IMR-90 (cell line): ENCODE measurements around the gene DPAGT1. TPM values are rescaled to one million over a fixed set of nuclear protein-coding genes. Genes with fewer than 3 reads are reported as not detected.

Experiments used
- ATAC-seq: fragments of 200-7000 bp; cut with Tn5 transposase; 2 replicates; pipeline ENCODE4 v1.9.1; 2020; ENCODE audit warnings: low read depth, mild to moderate bottlenecking, moderate library complexity
- BruUV-seq: library from RNA; stranded (reverse); fragments of 400-500 nt; replicated peaks from 2 replicates; lab custom pipeline; 2021; lab: Mats Ljungman, UMichigan
- CTCF ChIA-PET: fragments of 300-600 bp; formaldehyde crosslinking; extraction: SDS; loops from one replicate; lab custom pipeline; 2021; ENCODE audit warnings: antibody characterized with exemption; lab: Yijun Ruan, JAX
- POLR2A ChIA-PET: fragments of 300-600 bp; sonication (Branson Sonifier 250); formaldehyde crosslinking; loops from one replicate; lab custom pipeline; 2022; ENCODE audit warnings: antibody characterized with exemption; ENCODE audit not compliant: unreplicated experiment; lab: Charles Lee
- DNase-seq: peaks from one replicate; pipeline ENCODE4 v3.0.0; 2013
- H2AFZ ChIP-seq: replicated peaks from 2 replicates; pipeline ENCODE3; 2013; ENCODE audit warnings: low read length, mild to moderate bottlenecking; ENCODE audit not compliant: poor library complexity
- H2AK5ac ChIP-seq: 2 replicates; pipeline ENCODE4 v1.6.1; 2013; ENCODE audit warnings: low read depth, low read length, inconsistent platforms
- H2AK9ac ChIP-seq: replicated peaks from 2 replicates; pipeline ENCODE3; 2013; ENCODE audit warnings: mild to moderate bottlenecking, low read depth, low read length, moderate library complexity; ENCODE audit not compliant: poor library complexity
- H2BK120ac ChIP-seq: 2 replicates; pipeline ENCODE4 v1.6.1; 2013; ENCODE audit warnings: low read depth, low read length, inconsistent platforms
- H2BK15ac ChIP-seq: 3 replicates; pipeline ENCODE4 v1.6.1; 2013; ENCODE audit warnings: low read depth, low read length, inconsistent platforms
- H2BK20ac ChIP-seq: 2 replicates; pipeline ENCODE4 v1.6.1; 2013; ENCODE audit warnings: low read depth, mild to moderate bottlenecking, inconsistent platforms, low read length, moderate library complexity
- H2BK5ac ChIP-seq: 2 replicates; pipeline ENCODE4 v1.6.1; 2013; ENCODE audit warnings: mild to moderate bottlenecking, low read depth, low read length, inconsistent platforms; ENCODE audit not compliant: poor library complexity, severe bottlenecking
- H3K14ac ChIP-seq: replicated peaks from 2 replicates; pipeline ENCODE4 v1.6.1; 2013; ENCODE audit warnings: low read depth, low read length, inconsistent platforms
- H3K18ac ChIP-seq: 2 replicates; pipeline ENCODE4 v1.6.1; 2013; ENCODE audit warnings: low read depth, low read length, control low read depth
- H3K23ac ChIP-seq: 2 replicates; pipeline ENCODE4 v1.6.1; 2013; ENCODE audit warnings: low read depth, low read length, inconsistent platforms
- H3K27ac ChIP-seq: 2 replicates; pipeline ENCODE4 v1.5.1; 2013; ENCODE audit warnings: mild to moderate bottlenecking, control low read depth, low read length; ENCODE audit not compliant: insufficient read depth
- H3K27me3 ChIP-seq: 2 replicates; pipeline ENCODE4 v1.6.1; 2013; ENCODE audit warnings: low read length; ENCODE audit not compliant: control insufficient read depth, insufficient read depth
- H3K36me3 ChIP-seq: 2 replicates; pipeline ENCODE4 v1.6.1; 2013; ENCODE audit warnings: low read length, mixed read lengths; ENCODE audit not compliant: control insufficient read depth, insufficient read depth
- H3K4ac ChIP-seq: 2 replicates; pipeline ENCODE4 v1.6.1; 2013; ENCODE audit warnings: low read depth, low read length, inconsistent platforms
- H3K4me1 ChIP-seq: 2 replicates; pipeline ENCODE4 v1.6.1; 2013; ENCODE audit warnings: low read length, mixed read lengths; ENCODE audit not compliant: control insufficient read depth, insufficient read depth
- H3K4me2 ChIP-seq: 2 replicates; pipeline ENCODE4 v1.6.1; 2013; ENCODE audit warnings: low read depth, mild to moderate bottlenecking, control low read depth, low read length, moderate library complexity
- H3K4me3 ChIP-seq: 2 replicates; pipeline ENCODE4 v1.5.1; 2013; ENCODE audit warnings: low read depth, mild to moderate bottlenecking, control low read depth, low read length, moderate library complexity; ENCODE audit not compliant: insufficient read depth
- H3K56ac ChIP-seq: 2 replicates; pipeline ENCODE4 v1.6.1; 2013; ENCODE audit warnings: low read length, inconsistent platforms; ENCODE audit not compliant: insufficient read depth; ENCODE audit errors: extremely low read depth
- H3K79me1 ChIP-seq, 2 experiments: 2 replicates each; pipeline ENCODE4 v1.6.1; 2013; ENCODE audit warnings: low read length in 2 of 2, inconsistent platforms in 1 of 2, low read depth in 1 of 2
- H3K9ac ChIP-seq: 2 replicates; pipeline ENCODE4 v1.6.1; 2013; ENCODE audit warnings: low read depth, low read length, control low read depth
- H3K9me1 ChIP-seq: 2 replicates; pipeline ENCODE4 v1.6.1; 2013; ENCODE audit warnings: low read length, inconsistent platforms; ENCODE audit not compliant: insufficient read depth
- H3K9me3 ChIP-seq: 2 replicates; pipeline ENCODE4 v1.6.1; 2013; ENCODE audit warnings: low read length; ENCODE audit not compliant: control insufficient read depth, insufficient read depth
- H4K20me1 ChIP-seq: 2 replicates; pipeline ENCODE4 v1.6.1; 2013; ENCODE audit warnings: low read length, inconsistent platforms; ENCODE audit not compliant: insufficient read depth
- H4K5ac ChIP-seq: 2 replicates; pipeline ENCODE4 v1.6.1; 2013; ENCODE audit warnings: mild to moderate bottlenecking, low read depth, low read length, control low read depth
- H4K8ac ChIP-seq, 2 experiments: 2 replicates each; pipeline ENCODE4 v1.6.1; 2013; ENCODE audit warnings: low read depth in 2 of 2, low read length in 2 of 2, control low read depth in 1 of 2, inconsistent platforms in 1 of 2
- H4K91ac ChIP-seq: 2 replicates; pipeline ENCODE4 v1.6.1; 2013; ENCODE audit warnings: low read depth, low read length, inconsistent platforms; ENCODE audit not compliant: insufficient read depth
- CHD1 ChIP-seq: IDR thresholded peaks from 2 replicates; pipeline ENCODE4 v1.6.1; 2012; ENCODE audit warnings: low read depth, low read length, improper control_type of control experiment
- FOS ChIP-seq: fragments of 150-350 bp; IDR thresholded peaks from 2 replicates; pipeline ENCODE4 v1.6.1; 2016; ENCODE audit warnings: low read depth, low read length
- MAZ ChIP-seq: IDR thresholded peaks from 2 replicates; pipeline ENCODE4 v1.6.1; 2012; ENCODE audit warnings: low read depth, mild to moderate bottlenecking, low read length, improper control_type of control experiment, moderate library complexity, borderline replicate concordance
- MXI1 ChIP-seq: IDR thresholded peaks from 2 replicates; pipeline ENCODE4 v1.6.1; 2012; ENCODE audit warnings: low read depth, mild to moderate bottlenecking, low read length, moderate library complexity, borderline replicate concordance
- RAD21 ChIP-seq: IDR thresholded peaks from 2 replicates; pipeline ENCODE4 v1.6.1; 2012; ENCODE audit warnings: low read length, improper control_type of control experiment
- RFX5 ChIP-seq: IDR thresholded peaks from 2 replicates; pipeline ENCODE4 v1.8.0; 2012; ENCODE audit warnings: low read depth, mild to moderate bottlenecking, low read length, moderate library complexity
- WGBS, 2 experiments: methylation state at CpG; one replicate each; pipeline versions ENCODE4 v1.1.5 to v1.1.7; 2013; ENCODE audit warnings: missing lambda C conversion rate in 2 of 2; ENCODE audit not compliant: insufficient read length in 1 of 2; ENCODE audit errors: extremely low coverage in 2 of 2; 5-methylcytosine and 5-hydroxymethylcytosine counted together
- dilution Hi-C: fragments of 300-500 bp; cut with HindIII; formaldehyde crosslinking; loops from one replicate; pipeline ENCODE4 v1.14.3; 2018; ENCODE audit warnings: low sequenced_read_pairs; ENCODE audit not compliant: unreplicated experiment
- in situ Hi-C: fragments of 300-500 bp; cut with MboI; formaldehyde crosslinking; loops from 3 replicates; pipeline ENCODE4 v1.14.3; 2019; ENCODE audit warnings: low sequenced_read_pairs, inconsistent platforms, mixed read lengths
- intact Hi-C: fragments of 100-400 bp; cut with micrococcal nuclease; formaldehyde crosslinking; loops from 2 replicates; pipeline ENCODE4 v1.10.0; 2022
- polyA plus RNA-seq, 3 experiments: library from polyadenylated mRNA; depleted of rRNA; stranded (reverse); fragments of >200 nt; gene quantifications; 2 replicates each; pipeline ENCODE4 v1.2.3, GENCODE V29; 2012; ENCODE audit warnings: low replicate concordance in 1 of 3
- total RNA-seq: library from RNA; depleted of rRNA; stranded (reverse); fragments of >200 nt; gene quantifications from 2 replicates; pipeline ENCODE4 v1.2.3, GENCODE V29; 2012
- TF ChIP-seq, protein P1 (sequence below): conservative IDR thresholded peaks from 2 replicates; pipeline ENCODE4 v1.5.1; 2012; ENCODE audit warnings: mild to moderate bottlenecking, low read depth, low read length, improper control_type of control experiment
- TF ChIP-seq, protein P2 (sequence below): fragments of 150-350 bp; IDR thresholded peaks from 2 replicates; pipeline ENCODE4 v1.6.1; 2016; ENCODE audit warnings: low read depth, mild to moderate bottlenecking, low read length, moderate library complexity, borderline replicate concordance

DPAGT1 gene
- total and polyA plus RNA-seq, 2 of the 4 experiments (the other 2 are of a cell fraction): 15.2 to 53.4 TPM

DNA sequence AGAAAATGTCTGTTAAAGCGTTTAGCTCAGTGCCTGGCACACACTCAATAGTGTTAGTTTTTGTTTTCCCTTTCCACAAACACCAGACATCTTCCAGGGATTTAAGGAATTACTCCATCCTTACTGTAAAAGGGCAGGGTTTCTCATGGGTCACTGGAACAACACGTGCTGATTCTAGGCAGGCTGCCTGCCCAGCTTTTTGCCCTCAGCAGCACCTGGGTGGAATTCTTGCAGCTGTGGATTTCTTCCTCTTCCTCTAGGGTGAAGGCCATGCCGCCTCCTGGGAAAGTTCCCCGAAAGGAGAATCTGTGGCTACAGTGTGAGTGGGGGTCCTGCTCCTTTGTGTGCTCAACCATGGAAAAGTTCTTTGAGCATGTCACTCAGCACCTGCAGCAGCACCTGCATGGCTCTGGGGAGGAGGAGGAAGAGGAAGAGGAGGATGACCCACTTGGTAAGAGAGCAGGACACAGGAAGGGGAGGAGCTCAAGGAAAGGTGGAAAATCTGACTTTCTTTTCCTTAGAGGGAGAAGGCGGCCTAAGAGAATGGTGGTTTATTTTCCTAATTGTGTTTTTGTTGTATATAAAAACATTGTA, 25.1 kb upstream of the DPAGT1 start:
- no TSS peak for BruUV-seq
- intact Hi-C loops: no loop called here
- no peak overlapping the region for H2BK15ac ChIP-seq
- no peak overlapping the region for H3K9ac ChIP-seq
- no peak overlapping the region for H4K8ac ChIP-seq
- H3K36me3 ChIP-seq: peaks cover 24% of the 10 kb centered on the region
- 20% methylated on average over 1 of the region's 5 CpGs; no CpG with 5 or more reads in 1 of the 2 experiments for WGBS, 2 experiments
- H2AFZ ChIP-seq: peak overlapping the region; percentile 8
- peaks cover 14 to 43% of the 10 kb centered on the region in 2 experiments for H3K79me1 ChIP-seq
- in situ Hi-C loops: no loop called here
- no peak overlapping the region for H2AK9ac ChIP-seq
- ChIA-PET CTCF (no interaction called here), POLR2A (interaction anchor here (0.7 kb wide), 1 partner anchor 43 kb away, joined by 3 read pairs; no protein-coding TSS in a partner anchor)
- no peak overlapping the region for H2AK5ac ChIP-seq
- H2BK5ac ChIP-seq: no peak overlapping the region
- no peak overlapping the region for H4K5ac ChIP-seq
- peaks cover 3% of the 10 kb centered on the region for H3K4me1 ChIP-seq
- no peak overlapping the region for H3K27ac ChIP-seq
- ATAC-seq: no peak
- H3K18ac ChIP-seq: no peak overlapping the region
- H3K23ac ChIP-seq: no peak overlapping the region
- H4K91ac ChIP-seq: no peak overlapping the region
- H3K9me1 ChIP-seq: peaks cover 6% of the 10 kb centered on the region; the same call in 1 of the 2 replicates
- H3K27me3 ChIP-seq: no peaks in the 10 kb centered on the region
- H3K14ac ChIP-seq: no peak overlapping the region
- H3K56ac ChIP-seq: no peak overlapping the region
- no peak overlapping the region for H2BK120ac ChIP-seq
- dilution Hi-C loops: no loop called here
- DNase-seq: no peak
- no peak overlapping the region for H2BK20ac ChIP-seq
- no peak overlapping the region for H3K4me2 ChIP-seq
- H4K20me1 ChIP-seq: no peaks in the 10 kb centered on the region; the same call in 1 of the 2 replicates
- H3K9me3 ChIP-seq: no peaks in the 10 kb centered on the region
- no peak overlapping the region for H3K4ac ChIP-seq
- TF ChIP-seq, protein P1, sequence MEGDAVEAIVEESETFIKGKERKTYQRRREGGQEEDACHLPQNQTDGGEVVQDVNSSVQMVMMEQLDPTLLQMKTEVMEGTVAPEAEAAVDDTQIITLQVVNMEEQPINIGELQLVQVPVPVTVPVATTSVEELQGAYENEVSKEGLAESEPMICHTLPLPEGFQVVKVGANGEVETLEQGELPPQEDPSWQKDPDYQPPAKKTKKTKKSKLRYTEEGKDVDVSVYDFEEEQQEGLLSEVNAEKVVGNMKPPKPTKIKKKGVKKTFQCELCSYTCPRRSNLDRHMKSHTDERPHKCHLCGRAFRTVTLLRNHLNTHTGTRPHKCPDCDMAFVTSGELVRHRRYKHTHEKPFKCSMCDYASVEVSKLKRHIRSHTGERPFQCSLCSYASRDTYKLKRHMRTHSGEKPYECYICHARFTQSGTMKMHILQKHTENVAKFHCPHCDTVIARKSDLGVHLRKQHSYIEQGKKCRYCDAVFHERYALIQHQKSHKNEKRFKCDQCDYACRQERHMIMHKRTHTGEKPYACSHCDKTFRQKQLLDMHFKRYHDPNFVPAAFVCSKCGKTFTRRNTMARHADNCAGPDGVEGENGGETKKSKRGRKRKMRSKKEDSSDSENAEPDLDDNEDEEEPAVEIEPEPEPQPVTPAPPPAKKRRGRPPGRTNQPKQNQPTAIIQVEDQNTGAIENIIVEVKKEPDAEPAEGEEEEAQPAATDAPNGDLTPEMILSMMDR: no peak
- no peak for TF ChIP-seq FOS
- TF ChIP-seq CHD1: no peak
- no peak for TF ChIP-seq MAZ
- TF ChIP-seq, protein P2, sequence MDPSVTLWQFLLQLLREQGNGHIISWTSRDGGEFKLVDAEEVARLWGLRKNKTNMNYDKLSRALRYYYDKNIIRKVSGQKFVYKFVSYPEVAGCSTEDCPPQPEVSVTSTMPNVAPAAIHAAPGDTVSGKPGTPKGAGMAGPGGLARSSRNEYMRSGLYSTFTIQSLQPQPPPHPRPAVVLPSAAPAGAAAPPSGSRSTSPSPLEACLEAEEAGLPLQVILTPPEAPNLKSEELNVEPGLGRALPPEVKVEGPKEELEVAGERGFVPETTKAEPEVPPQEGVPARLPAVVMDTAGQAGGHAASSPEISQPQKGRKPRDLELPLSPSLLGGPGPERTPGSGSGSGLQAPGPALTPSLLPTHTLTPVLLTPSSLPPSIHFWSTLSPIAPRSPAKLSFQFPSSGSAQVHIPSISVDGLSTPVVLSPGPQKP: no peak
- TF ChIP-seq RFX5: no peak
- no peak for TF ChIP-seq MXI1
- TF ChIP-seq RAD21: no peak
- no peak overlapping the region for H3K4me3 ChIP-seq
